GM18520 (cell line): ENCODE measurements around the gene HEPACAM2.

Experiments
- ATAC-seq: cut with Tn5 transposase; IDR thresholded peaks from one replicate; pipeline ENCODE4 v1.9.1; 2021; ENCODE audit not compliant: unreplicated experiment

The HEPACAM2 gene

GRCh38 chr7:93148727-93149126, 77.5 kb downstream of the HEPACAM2 start:
- no peak for ATAC-seq

DNA sequence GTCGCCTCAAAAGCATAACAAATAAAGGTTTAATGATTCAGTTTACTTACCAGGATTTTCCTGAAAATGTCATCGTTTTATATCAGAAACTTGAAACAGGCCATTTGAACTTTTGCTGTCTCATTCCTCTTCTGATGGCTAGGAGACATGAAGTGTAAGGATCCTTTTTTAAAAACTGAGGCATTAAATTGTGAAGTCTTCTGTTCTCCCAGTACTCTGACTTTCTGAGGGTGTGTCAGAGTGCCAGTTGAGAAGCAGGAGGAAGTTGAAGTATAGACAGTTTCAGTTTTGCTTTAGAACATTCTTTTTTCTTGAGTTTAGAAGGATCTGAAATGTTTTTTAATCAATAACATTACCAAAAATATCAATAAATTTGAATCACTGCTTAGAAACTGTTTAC, 78.1 kb downstream of the HEPACAM2 start, which contains the start of gene SAMD9L:
Gene SAMD9L, minus strand, starts transcription at position 242 of the 400 bp plus-strand sequence. CDS start 12,414 bp downstream, outside the sequence.
- ATAC-seq: peak; percentile 46

DNA sequence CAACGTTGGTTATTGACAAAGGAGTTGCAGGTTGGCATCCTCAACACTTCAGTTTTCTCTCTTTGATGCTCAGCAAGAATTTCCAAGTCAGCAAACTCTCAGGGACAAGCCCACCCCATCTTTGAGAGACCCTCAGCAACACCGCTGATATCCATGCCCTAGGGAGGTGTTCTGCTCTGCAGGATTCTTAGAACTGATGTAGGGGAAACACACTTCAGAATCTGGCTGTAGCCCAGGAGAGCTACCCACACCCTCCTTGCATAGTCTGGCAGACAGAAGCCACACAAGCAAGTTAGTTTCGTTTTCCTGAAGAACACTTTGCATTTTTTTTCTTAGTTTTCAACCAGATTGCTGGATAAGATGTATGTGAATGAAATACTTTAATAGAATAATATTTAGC, 78.9 kb downstream of the HEPACAM2 start:
- ATAC-seq: peak; percentile 76

- ATAC-seq: no peak
These were observed 79.7 kb downstream of the HEPACAM2 start for GRCh38 chr7:93146472-93147141.

GRCh38 chr7:93146036-93146435, 80.2 kb downstream of the HEPACAM2 start:
- ATAC-seq: no peak

DNA sequence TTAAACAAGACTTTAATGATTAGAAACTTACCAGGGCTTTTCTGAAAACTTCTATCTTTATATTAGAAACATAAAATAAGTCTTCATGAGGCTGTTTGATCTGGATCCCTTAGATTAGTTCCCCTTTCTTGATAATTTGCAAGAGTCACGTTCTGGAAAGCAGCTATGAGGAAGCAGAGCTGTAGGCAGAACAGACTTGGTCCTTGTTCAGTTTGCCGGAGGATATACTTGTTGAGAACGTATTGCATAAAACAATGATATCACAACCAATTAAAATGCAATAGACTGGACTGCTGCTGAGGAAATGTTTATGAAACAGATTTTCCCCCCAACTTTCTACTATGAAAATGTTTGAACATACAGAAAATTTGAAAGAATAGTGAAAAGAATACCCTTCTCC, 80.9 kb downstream of the HEPACAM2 start:
- ATAC-seq: no peak

- no peak for ATAC-seq
These were observed 84.1 kb downstream of the HEPACAM2 start for GRCh38 chr7:93142127-93142526.

GRCh38 chr7:93140582-93141191, 85.6 kb downstream of the HEPACAM2 start:
- no peak for ATAC-seq

DNA sequence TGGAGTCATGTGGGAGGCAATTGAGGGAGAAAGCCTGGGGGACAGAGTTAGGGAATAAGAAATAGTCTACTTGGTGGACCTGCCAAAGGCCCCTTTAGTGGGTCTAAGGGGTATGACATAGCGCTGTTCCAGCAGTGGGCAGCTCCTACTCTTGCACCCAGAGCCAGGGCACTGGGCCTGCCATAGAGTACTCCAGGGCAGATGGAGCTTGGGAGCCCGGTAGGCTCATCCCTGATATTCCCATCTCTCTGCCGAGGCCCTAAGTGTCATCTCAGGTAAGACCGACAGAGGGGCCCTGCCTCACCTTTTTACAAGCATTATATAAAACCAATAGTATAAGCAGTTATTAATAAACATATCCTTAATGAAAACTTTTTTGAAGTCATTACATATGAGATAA, 87.7 kb downstream of the HEPACAM2 start:
- no peak for ATAC-seq
